Psoas muscle (tissue), 8 donors: ENCODE measurements around the gene CDH19. TPM values are rescaled to one million over a fixed set of nuclear protein-coding genes. Genes with fewer than 3 reads are reported as not detected.

Experiments
- ATAC-seq, 4 donors: fragments of 200-7000 bp; cut with Tn5 transposase; one replicate each; pipeline ENCODE4 v1.9.1; 2020; ENCODE audit warnings: moderate library complexity in 3 of 4, mild to moderate bottlenecking in 2 of 4
- DNase-seq, 2 donors: peaks; one replicate each; pipeline ENCODE4 v3.0.0-alpha.2; 2020
- H3K27ac ChIP-seq: fragments of 200-600 bp; one replicate; pipeline ENCODE4 v1.8.0; 2022
- H3K27me3 ChIP-seq, 3 donors: fragments of 200-600 bp in 1 of 3; one replicate each; pipeline versions ENCODE4 v1.6.1 to v1.8.0; 2013 to 2022; ENCODE audit warnings: low read length in 2 of 3, mild to moderate bottlenecking in 2 of 3, moderate library complexity in 1 of 3; ENCODE audit not compliant: insufficient read depth in 3 of 3
- H3K36me3 ChIP-seq, 2 donors: fragments of 200-600 bp in 1 of 2; one replicate each; pipeline versions ENCODE4 v1.6.1 to v1.8.0; 2013 to 2022; ENCODE audit warnings: low read depth in 1 of 2, mild to moderate bottlenecking in 1 of 2, moderate library complexity in 1 of 2; ENCODE audit not compliant: insufficient read depth in 1 of 2
- H3K4me1 ChIP-seq: fragments of 200-600 bp; one replicate; pipeline ENCODE4 v1.8.0; 2022
- H3K4me3 ChIP-seq: fragments of 200-600 bp; one replicate; pipeline ENCODE4 v1.8.0; 2022; ENCODE audit warnings: mild to moderate bottlenecking
- H3K9me3 ChIP-seq: fragments of 200-600 bp; one replicate; pipeline ENCODE4 v1.8.0; 2022
- WGBS, 3 donors: extraction: QIAGEN DNeasy Blood & Tissue Kit; methylation state at CpG; one replicate each; pipeline versions ENCODE4 v1.1.6 to v1.1.7; 2013; 5-methylcytosine and 5-hydroxymethylcytosine counted together
- intact Hi-C, 2 donors: fragments of 100-400 bp; cut with DNase I; formaldehyde crosslinking; loops; one replicate each; pipeline versions ENCODE4 v1.11.0 to v1.14.2; 2022
- polyA plus RNA-seq, 3 donors: library from polyadenylated mRNA; stranded (reverse); fragments of 200-250 nt; gene quantifications; one replicate each; pipeline ENCODE4 v1.2.3, GENCODE V29; 2013
- total RNA-seq, 4 donors: library from RNA; stranded (reverse); fragmentation: NEBNext Ultra II Directional in 2 of 4; extraction: Animal tissue kit (Norgen Biotek cat#: 25700) in 2 of 4; gene quantifications; one replicate each; pipeline versions ENCODE4 v1.2.1 to v1.2.4, GENCODE V29; 2021 to 2023
- TF ChIP-seq, protein P1 (sequence below): fragments of 200-600 bp; IDR thresholded peaks from one replicate; pipeline ENCODE4 v1.8.0; 2022; ENCODE audit warnings: antibody characterized with exemption
- donor health status: healthy with polysubstance abuse.
- donor health status: DM: no; HTN: no; CAD: no; lungs with moderate emphysema.
- donor health status: Bipolar disorder and iron deficiency.
- donor health status: healthy.
- donor health status: DM: yes; HTN: yes; CAD: no.
- donor health status: DM: no; HTN: no; CAD: no.
- donor health status: DM: no; HTN: no; CAD: no.
- donor health status: DM: yes; HTN: yes; CAD: no.

CDH19 gene
- total and polyA plus RNA-seq, 7 donors, result 0.13 to 0.41 (median 0.25) TPM

DNA sequence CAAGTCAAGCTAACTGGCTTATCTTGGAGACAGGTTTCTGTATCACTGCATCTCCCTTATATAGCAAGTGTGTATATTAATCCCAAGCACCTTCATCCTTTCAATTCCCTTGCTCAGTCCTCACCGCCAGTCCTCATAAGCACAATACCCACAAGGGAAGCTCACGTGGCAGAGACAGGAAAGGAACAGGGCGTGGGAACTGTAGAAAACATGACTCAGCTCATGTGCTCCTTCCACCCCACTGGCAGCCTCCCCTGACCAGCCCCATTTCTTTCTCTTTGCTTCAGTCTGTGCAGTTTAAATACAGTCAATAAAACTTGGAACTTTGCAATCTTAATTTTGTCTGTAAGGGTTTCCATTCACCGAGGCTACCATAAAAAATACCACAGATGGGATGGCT, 36.5 kb upstream of the CDH19 start:
- TF ChIP-seq, protein P1, sequence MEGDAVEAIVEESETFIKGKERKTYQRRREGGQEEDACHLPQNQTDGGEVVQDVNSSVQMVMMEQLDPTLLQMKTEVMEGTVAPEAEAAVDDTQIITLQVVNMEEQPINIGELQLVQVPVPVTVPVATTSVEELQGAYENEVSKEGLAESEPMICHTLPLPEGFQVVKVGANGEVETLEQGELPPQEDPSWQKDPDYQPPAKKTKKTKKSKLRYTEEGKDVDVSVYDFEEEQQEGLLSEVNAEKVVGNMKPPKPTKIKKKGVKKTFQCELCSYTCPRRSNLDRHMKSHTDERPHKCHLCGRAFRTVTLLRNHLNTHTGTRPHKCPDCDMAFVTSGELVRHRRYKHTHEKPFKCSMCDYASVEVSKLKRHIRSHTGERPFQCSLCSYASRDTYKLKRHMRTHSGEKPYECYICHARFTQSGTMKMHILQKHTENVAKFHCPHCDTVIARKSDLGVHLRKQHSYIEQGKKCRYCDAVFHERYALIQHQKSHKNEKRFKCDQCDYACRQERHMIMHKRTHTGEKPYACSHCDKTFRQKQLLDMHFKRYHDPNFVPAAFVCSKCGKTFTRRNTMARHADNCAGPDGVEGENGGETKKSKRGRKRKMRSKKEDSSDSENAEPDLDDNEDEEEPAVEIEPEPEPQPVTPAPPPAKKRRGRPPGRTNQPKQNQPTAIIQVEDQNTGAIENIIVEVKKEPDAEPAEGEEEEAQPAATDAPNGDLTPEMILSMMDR, result no peak
- intact Hi-C loops, result no loop called here
- H3K4me1 ChIP-seq, result no peaks in the 10 kb centered on the region
- H3K27ac ChIP-seq, result no peak overlapping the region
- no peaks in the 10 kb centered on the region for H3K36me3 ChIP-seq
- H3K9me3 ChIP-seq, result no peaks in the 10 kb centered on the region
- WGBS, 3 donors, result 48 to 56% (median 49%) methylated on average over 4 of the region's 4 CpGs
- no peak overlapping the region for H3K4me3 ChIP-seq
- ATAC-seq (no peak), DNase-seq (no peak)
- no peaks in the 10 kb centered on the region for H3K27me3 ChIP-seq

DNA sequence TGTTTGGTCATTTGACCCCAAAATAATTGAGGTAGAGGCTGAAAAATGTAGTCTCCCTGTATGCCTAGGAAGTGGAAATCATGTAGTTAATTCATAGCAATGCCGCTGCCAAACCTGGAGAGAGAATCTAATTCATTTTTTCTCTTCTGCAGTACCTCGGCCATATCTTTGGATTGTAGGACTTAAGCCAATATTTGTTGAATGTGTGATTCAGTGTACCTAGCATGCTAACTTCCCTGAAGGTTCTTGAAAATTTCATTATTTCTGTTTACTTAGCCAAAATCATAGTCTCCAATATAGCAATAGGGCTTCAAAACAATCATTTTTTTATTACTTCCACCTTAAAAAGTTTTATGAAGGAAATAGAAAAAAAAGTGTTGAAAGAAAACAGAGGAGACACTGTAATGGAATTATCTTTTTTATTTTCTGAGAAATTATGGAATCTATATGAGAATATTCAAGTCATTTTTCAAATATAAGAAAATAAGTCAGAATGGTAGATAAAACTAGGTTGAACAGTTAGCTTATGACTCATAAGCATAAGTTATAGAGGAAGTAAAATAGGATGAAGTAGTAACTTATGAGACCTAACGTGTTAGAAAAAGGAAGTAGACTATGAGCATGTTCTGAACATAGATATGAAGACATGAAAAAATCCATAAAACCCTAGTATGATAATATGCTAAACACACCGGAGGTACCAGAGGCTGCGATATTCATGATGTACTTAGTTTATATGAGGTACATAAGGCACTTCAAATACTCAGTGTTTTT, 35.2 kb upstream of the CDH19 start:
- H3K36me3 ChIP-seq, result no peaks in the 10 kb centered on the region
- intact Hi-C loops, result no loop called here
- WGBS, 3 donors, result 76 to 77% (median 77%) methylated on average over 5 of the region's 5 CpGs
- DNase-seq (no peak), ATAC-seq (no peak)
- TF ChIP-seq, protein P1, result no peak
- H3K27me3 ChIP-seq, result no peaks in the 10 kb centered on the region
- no peaks in the 10 kb centered on the region for H3K9me3 ChIP-seq
- H3K27ac ChIP-seq, result no peak overlapping the region
- H3K4me3 ChIP-seq, result no peak overlapping the region
- no peaks in the 10 kb centered on the region for H3K4me1 ChIP-seq

DNA sequence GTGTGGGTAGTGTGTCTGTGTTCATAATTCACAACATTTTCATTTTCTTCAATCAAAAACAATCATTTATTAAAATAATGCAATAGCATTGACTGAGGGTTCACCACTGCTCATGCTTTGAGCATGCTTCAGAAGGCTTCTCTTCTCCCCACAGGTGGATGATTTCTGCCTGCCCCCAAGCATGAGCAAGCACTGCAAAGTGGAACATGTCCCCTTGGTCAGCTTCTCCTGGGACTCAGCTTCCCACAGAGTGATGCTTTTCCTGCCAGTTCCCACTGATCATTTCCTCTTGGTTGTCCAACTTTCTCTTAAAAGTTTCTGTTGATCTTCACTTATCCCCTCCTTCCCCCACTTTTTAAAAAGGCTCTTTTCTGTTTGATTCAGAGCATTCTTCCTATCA, 31.5 kb upstream of the CDH19 start:
- no peak overlapping the region for H3K27ac ChIP-seq
- no peaks in the 10 kb centered on the region for H3K9me3 ChIP-seq
- DNase-seq, result no peak
- TF ChIP-seq, protein P1, result no peak
- no peaks in the 10 kb centered on the region for H3K27me3 ChIP-seq
- no peaks in the 10 kb centered on the region for H3K4me1 ChIP-seq
- intact Hi-C loops, result no loop called here
- ATAC-seq, result no peak
- no peak overlapping the region for H3K4me3 ChIP-seq
- no peaks in the 10 kb centered on the region for H3K36me3 ChIP-seq

DNA sequence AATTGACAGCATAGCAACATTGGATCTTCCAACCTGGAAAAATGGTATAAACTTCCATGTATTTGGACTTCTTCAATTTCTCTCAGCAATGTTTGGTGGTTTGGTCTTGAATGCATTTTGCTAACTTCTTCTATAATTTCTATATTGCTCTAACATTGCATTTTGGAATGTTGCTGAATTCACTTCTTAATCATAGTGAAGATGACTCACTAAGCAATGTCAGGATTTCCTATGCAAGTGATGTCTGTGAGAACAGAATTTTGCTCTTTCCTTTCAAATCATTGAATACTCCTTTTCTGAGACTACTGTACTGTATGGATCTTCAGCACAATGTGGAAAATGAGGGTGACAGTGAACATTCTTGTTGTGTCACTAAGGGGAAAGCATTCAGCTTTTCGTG, 28.9 kb upstream of the CDH19 start:
- TF ChIP-seq, protein P1, result no peak
- 77 to 90% (median 85%) methylated on average over 1 of the region's 1 CpG for WGBS, 3 donors
- no peaks in the 10 kb centered on the region for H3K36me3 ChIP-seq
- no peaks in the 10 kb centered on the region for H3K9me3 ChIP-seq
- no peak overlapping the region for H3K4me3 ChIP-seq
- DNase-seq, result no peak
- H3K27ac ChIP-seq, result no peak overlapping the region
- H3K4me1 ChIP-seq, result no peaks in the 10 kb centered on the region
- intact Hi-C loops, result no loop called here
- ATAC-seq, result no peak
- no peaks in the 10 kb centered on the region for H3K27me3 ChIP-seq

DNA sequence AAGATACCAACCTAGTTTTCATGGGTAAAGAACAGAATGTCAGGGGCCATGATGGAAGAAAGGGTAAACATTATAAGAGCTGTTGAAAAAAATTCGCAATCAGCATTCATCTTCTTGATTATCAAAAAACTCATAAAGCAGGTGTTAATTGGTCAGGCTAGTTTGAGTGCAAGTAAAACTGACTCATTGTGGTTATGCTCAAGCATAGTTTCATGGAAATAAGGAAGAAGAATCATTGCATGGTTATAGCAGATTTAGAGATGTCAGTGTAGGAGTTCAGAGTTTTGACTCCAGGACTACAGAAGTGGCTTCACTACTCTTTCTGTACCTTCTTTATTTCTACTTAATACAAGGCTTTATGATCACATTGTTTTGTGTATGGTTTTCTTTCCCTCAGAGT, 26.9 kb upstream of the CDH19 start:
- intact Hi-C loops, result no loop called here
- 80 to 89% (median 81%) methylated on average over 1 of the region's 1 CpG for WGBS, 3 donors
- H3K36me3 ChIP-seq, result no peaks in the 10 kb centered on the region
- no peaks in the 10 kb centered on the region for H3K9me3 ChIP-seq
- H3K27ac ChIP-seq, result no peak overlapping the region
- no peaks in the 10 kb centered on the region for H3K4me1 ChIP-seq
- H3K4me3 ChIP-seq, result no peak overlapping the region
- no peak for DNase-seq
- TF ChIP-seq, protein P1, result no peak
- no peaks in the 10 kb centered on the region for H3K27me3 ChIP-seq
- no peak for ATAC-seq
